Neuronal stem cell (in vitro differentiated cells): ENCODE measurements around the gene PLCL2.

ENCODE experiments used
- DNase-seq: peaks from one replicate; pipeline ENCODE4 v3.0.0-alpha.2; 2013; ENCODE audit warnings: low spot score
- H2AFZ ChIP-seq: one replicate; pipeline ENCODE4 v1.6.1; 2013; ENCODE audit warnings: mild to moderate bottlenecking, low read length, inconsistent platforms
- H2AK5ac ChIP-seq: 2 replicates; pipeline ENCODE4 v1.6.1; 2013; ENCODE audit warnings: low read depth, mild to moderate bottlenecking, inconsistent platforms, low read length, moderate library complexity, mixed read lengths
- H2BK120ac ChIP-seq: 2 replicates; pipeline ENCODE4 v1.6.1; 2013; ENCODE audit warnings: low read depth, mild to moderate bottlenecking, inconsistent platforms, low read length, moderate library complexity, mixed read lengths
- H2BK12ac ChIP-seq: one replicate; pipeline ENCODE4 v1.6.1; 2013; ENCODE audit warnings: low read length, inconsistent platforms
- H2BK15ac ChIP-seq: 2 replicates; pipeline ENCODE4 v1.6.1; 2013; ENCODE audit warnings: mild to moderate bottlenecking, low read length, inconsistent platforms, mixed read lengths
- H2BK5ac ChIP-seq: one replicate; pipeline ENCODE4 v1.6.1; 2013; ENCODE audit warnings: inconsistent platforms, mild to moderate bottlenecking, low read length, moderate library complexity
- H3K14ac ChIP-seq: one replicate; pipeline ENCODE4 v1.6.1; 2013; ENCODE audit warnings: low read length, inconsistent platforms
- H3K18ac ChIP-seq: 2 replicates; pipeline ENCODE4 v1.6.1; 2013; ENCODE audit warnings: low read length, inconsistent platforms
- H3K23ac ChIP-seq: 2 replicates; pipeline ENCODE4 v1.6.1; 2013; ENCODE audit warnings: low read depth, mild to moderate bottlenecking, mixed read lengths, low read length, inconsistent platforms; ENCODE audit not compliant: poor library complexity
- H3K27ac ChIP-seq: replicated peaks from 3 replicates; pipeline ENCODE4 v1.5.1; 2013; ENCODE audit warnings: low read length, inconsistent platforms
- H3K27me3 ChIP-seq, 3 experiments: 2 replicates each; pipeline ENCODE4 v1.6.1; 2013; ENCODE audit warnings: low read length in 3 of 3, mild to moderate bottlenecking in 2 of 3, inconsistent platforms in 1 of 3, low read depth in 1 of 3, mixed read lengths in 1 of 3, moderate library complexity in 1 of 3; ENCODE audit not compliant: control insufficient read depth in 3 of 3, insufficient read depth in 3 of 3
- H3K36me3 ChIP-seq, 2 donors: replicated peaks in 1 of 2; 2 replicates each; pipeline ENCODE4 v1.6.1; 2013; ENCODE audit warnings: low read length in 2 of 2; ENCODE audit not compliant: control insufficient read depth in 2 of 2, insufficient read depth in 2 of 2
- H3K4ac ChIP-seq: 2 replicates; pipeline ENCODE4 v1.6.1; 2013; ENCODE audit warnings: inconsistent platforms, mild to moderate bottlenecking, low read length, moderate library complexity
- H3K4me1 ChIP-seq, 2 donors: 1 replicate in 1 of 2; 2 replicates in 1 of 2; pipeline ENCODE4 v1.6.1; 2013; ENCODE audit warnings: low read length in 2 of 2, low read depth in 1 of 2; ENCODE audit not compliant: control insufficient read depth in 2 of 2, insufficient read depth in 1 of 2
- H3K4me2 ChIP-seq: one replicate; pipeline ENCODE4 v1.6.1; 2013; ENCODE audit warnings: mild to moderate bottlenecking, low read length, inconsistent platforms; ENCODE audit not compliant: insufficient read depth, poor library complexity, severe bottlenecking
- H3K4me3 ChIP-seq, 2 donors: 2 replicates each; pipeline ENCODE4 v1.5.1; 2013; ENCODE audit warnings: low read length in 2 of 2, mild to moderate bottlenecking in 2 of 2, inconsistent platforms in 1 of 2, moderate library complexity in 1 of 2
- H3K79me1 ChIP-seq: one replicate; pipeline ENCODE4 v1.6.1; 2013; ENCODE audit warnings: low read depth, mild to moderate bottlenecking, inconsistent platforms, low read length, moderate library complexity
- H3K9ac ChIP-seq: one replicate; pipeline ENCODE4 v1.6.1; 2013; ENCODE audit warnings: mild to moderate bottlenecking, low read depth, low read length, inconsistent platforms; ENCODE audit not compliant: poor library complexity
- H3K9me3 ChIP-seq, 2 donors: replicated peaks in 1 of 2; 2 replicates each; pipeline versions ENCODE3 to v1.6.1; 2013; ENCODE audit warnings: low read length in 2 of 2, mild to moderate bottlenecking in 2 of 2, inconsistent platforms in 1 of 2, low read depth in 1 of 2, mixed read lengths in 1 of 2, moderate library complexity in 1 of 2; ENCODE audit not compliant: control insufficient read depth in 2 of 2, insufficient read depth in 1 of 2
- H4K8ac ChIP-seq: one replicate; pipeline ENCODE4 v1.6.1; 2013; ENCODE audit warnings: low read depth, mild to moderate bottlenecking, inconsistent platforms, low read length, moderate library complexity
- H4K91ac ChIP-seq: one replicate; pipeline ENCODE4 v1.6.1; 2013; ENCODE audit warnings: low read length, low read depth, mild to moderate bottlenecking, inconsistent platforms; ENCODE audit not compliant: poor library complexity
- WGBS, 2 donors: extraction: QIAGEN DNeasy Blood & Tissue Kit; methylation state at CpG; one replicate each; pipeline ENCODE4 v1.1.7; 2013; ENCODE audit warnings: missing lambda C conversion rate in 2 of 2, mixed read lengths in 1 of 2; ENCODE audit not compliant: insufficient read length in 2 of 2, insufficient replicate concordance in 1 of 2; ENCODE audit errors: extremely low coverage in 2 of 2; 5-methylcytosine and 5-hydroxymethylcytosine counted together

The PLCL2 gene

DNA sequence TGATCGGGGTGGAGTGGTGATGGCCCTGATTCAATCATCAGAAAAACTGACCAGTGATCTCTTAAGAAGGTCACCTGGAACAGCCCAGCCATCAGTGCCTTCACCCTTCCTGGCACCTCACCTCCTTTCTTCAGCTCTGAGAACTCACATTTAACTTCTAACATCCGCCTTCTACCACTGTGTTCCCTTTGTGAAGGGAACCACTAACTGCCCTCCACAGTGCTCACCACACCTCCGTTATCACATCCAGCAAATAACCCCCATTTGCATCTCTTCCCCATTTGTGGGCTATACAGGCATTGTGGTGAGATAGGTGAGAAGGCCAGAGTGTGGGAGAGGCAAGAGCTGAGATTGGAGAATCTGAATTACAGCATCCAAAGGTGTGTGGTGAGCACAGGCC, 107.4 kb downstream of the PLCL2 start:
- H3K36me3 ChIP-seq = peaks cover 0 to 1% of the 10 kb centered on the region in 2 donors
- H4K91ac ChIP-seq = no peak overlapping the region
- DNase-seq = no peak
- no peaks in the 10 kb centered on the region for H3K9me3 ChIP-seq
- H3K79me1 ChIP-seq = no peaks in the 10 kb centered on the region
- no peak overlapping the region for H2BK5ac ChIP-seq
- no peak overlapping the region for H3K9ac ChIP-seq
- no peak overlapping the region for H2BK12ac ChIP-seq
- H2BK15ac ChIP-seq = no peak overlapping the region
- H2AK5ac ChIP-seq = no peak overlapping the region
- H3K14ac ChIP-seq = no peak overlapping the region
- peaks cover 0 to 5% of the 10 kb centered on the region in 2 donors for H3K4me1 ChIP-seq
- no peak overlapping the region for H4K8ac ChIP-seq
- H2BK120ac ChIP-seq = no peak overlapping the region
- H3K18ac ChIP-seq = no peak overlapping the region
- H3K4me3 ChIP-seq = no peak overlapping the region
- no peak overlapping the region for H3K4me2 ChIP-seq
- H3K4ac ChIP-seq = no peak overlapping the region
- no peak overlapping the region for H3K23ac ChIP-seq
- WGBS, 2 donors = no CpG with 5 or more reads among the region's 3 CpGs
- H3K27me3 ChIP-seq = no peaks in the 10 kb centered on the region
- no peak overlapping the region for H2AFZ ChIP-seq
- H3K27ac ChIP-seq = no peak overlapping the region

DNA sequence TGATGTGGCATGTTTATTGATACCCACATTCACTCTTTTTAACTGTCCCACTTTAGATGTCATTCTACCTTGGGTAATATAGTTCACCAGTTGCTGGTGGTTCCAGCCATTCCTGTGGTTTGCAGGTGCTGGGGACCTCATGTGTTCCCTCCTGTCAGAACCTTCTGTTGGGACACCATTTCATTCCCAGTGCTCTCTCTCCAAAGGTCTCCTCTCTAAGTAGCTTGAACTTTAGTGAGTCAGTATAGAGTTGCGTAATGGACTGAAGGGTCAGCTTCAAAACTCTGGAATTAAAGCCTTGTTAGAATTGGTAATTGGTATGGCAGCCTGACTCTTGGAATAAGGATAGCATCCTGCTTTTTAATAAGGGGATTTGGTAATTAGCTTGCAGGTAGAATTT, 108.5 kb downstream of the PLCL2 start:
- H2BK5ac ChIP-seq = no peak overlapping the region
- no CpG with 5 or more reads among the region's 1 CpG for WGBS, 2 donors
- H3K79me1 ChIP-seq = no peaks in the 10 kb centered on the region
- no peak overlapping the region for H2AFZ ChIP-seq
- H3K4me3 ChIP-seq = no peak overlapping the region
- no peak overlapping the region for H3K23ac ChIP-seq
- H2BK12ac ChIP-seq = no peak overlapping the region
- H3K27me3 ChIP-seq = no peaks in the 10 kb centered on the region
- no peak overlapping the region for H2AK5ac ChIP-seq
- no peak overlapping the region for H3K27ac ChIP-seq
- H4K8ac ChIP-seq = no peak overlapping the region
- no peak overlapping the region for H3K4ac ChIP-seq
- no peak overlapping the region for H3K18ac ChIP-seq
- no peak overlapping the region for H2BK120ac ChIP-seq
- no peak for DNase-seq
- H4K91ac ChIP-seq = no peak overlapping the region
- H3K36me3 ChIP-seq = peaks cover 0 to 1% of the 10 kb centered on the region in 2 donors
- no peak overlapping the region for H2BK15ac ChIP-seq
- H3K9me3 ChIP-seq = no peaks in the 10 kb centered on the region
- no peak overlapping the region for H3K14ac ChIP-seq
- H3K9ac ChIP-seq = no peak overlapping the region
- no peak overlapping the region for H3K4me2 ChIP-seq
- H3K4me1 ChIP-seq = peaks cover 0 to 5% of the 10 kb centered on the region in 2 donors

DNA sequence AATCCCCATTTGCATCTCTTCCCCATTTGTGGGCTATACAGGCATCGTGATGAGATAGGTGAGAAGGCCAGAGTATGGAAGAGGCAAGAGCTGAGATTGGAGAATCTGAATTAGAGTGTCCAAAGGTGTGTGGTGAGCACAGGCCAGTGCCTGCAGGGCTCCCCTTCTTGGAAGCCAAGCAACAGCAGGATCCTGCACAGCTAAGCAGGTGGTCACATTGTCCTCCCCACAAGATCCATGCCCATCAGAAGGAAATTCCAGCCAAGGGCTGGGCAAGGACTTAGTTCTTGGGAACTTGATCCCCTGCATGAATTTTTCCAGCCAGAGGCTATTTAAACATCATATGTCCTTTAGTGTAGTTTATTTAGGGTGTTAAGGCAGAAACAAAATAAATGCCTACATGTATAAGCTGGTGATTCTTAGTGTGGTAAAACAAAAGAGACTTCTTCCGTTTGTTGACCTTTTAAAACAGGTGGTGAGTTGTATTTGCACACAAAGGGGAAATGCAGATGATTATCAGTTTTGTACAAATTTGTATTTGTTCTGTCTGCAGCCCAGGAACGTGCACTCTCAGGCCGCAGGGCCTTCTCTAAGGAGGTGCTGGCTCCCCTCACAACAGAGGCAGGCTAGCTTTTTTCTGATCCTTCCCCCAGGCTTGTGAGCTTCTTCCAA, 110.2 kb downstream of the PLCL2 start:
- no peak overlapping the region for H4K91ac ChIP-seq
- H2BK12ac ChIP-seq = no peak overlapping the region
- WGBS, 2 donors = no CpG with 5 or more reads among the region's 4 CpGs
- H3K27ac ChIP-seq = no peak overlapping the region
- no peak overlapping the region for H3K9ac ChIP-seq
- no peak overlapping the region for H3K4me2 ChIP-seq
- no peak overlapping the region for H2BK5ac ChIP-seq
- H3K36me3 ChIP-seq = peaks cover 0 to 1% of the 10 kb centered on the region in 2 donors
- H2BK15ac ChIP-seq = no peak overlapping the region
- H4K8ac ChIP-seq = no peak overlapping the region
- H3K18ac ChIP-seq = no peak overlapping the region
- no peaks in the 10 kb centered on the region for H3K27me3 ChIP-seq
- no peak overlapping the region for H2BK120ac ChIP-seq
- H2AK5ac ChIP-seq = no peak overlapping the region
- no peak overlapping the region for H2AFZ ChIP-seq
- no peaks in the 10 kb centered on the region for H3K9me3 ChIP-seq
- no peak overlapping the region for H3K4me3 ChIP-seq
- no peak overlapping the region for H3K4ac ChIP-seq
- H3K23ac ChIP-seq = no peak overlapping the region
- peaks cover 0 to 5% of the 10 kb centered on the region in 2 donors for H3K4me1 ChIP-seq
- no peaks in the 10 kb centered on the region for H3K79me1 ChIP-seq
- no peak for DNase-seq
- no peak overlapping the region for H3K14ac ChIP-seq

DNA sequence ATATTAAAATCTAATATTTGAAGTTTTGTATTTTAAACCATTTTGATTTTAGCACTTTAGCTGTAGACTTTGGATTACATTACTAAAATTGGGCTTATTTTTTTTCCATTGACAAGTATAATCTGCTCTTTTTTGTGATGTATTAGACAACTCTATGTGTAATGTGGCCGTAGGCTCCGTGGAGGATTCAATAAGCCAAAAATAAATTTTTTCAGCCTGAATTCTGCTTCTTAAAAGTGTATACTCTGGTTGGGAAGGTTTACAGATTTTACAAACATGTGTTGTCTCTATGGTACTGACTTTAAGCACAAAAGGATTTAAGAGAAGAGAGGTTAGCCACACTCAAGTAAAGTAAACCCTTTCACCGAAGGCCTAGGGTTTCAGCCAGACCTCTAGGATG, 110.8 kb downstream of the PLCL2 start:
- DNase-seq = no peak
- WGBS, 2 donors = no CpG with 5 or more reads among the region's 3 CpGs
- Histone ChIP-seq H2BK15ac (no peak overlapping the region), H2AFZ (no peak overlapping the region), H2BK5ac (no peak overlapping the region), H2BK12ac (no peak overlapping the region), H3K9me3 (no peaks in the 10 kb centered on the region), H3K4ac (no peak overlapping the region), H3K9ac (no peak overlapping the region), H4K91ac (no peak overlapping the region), H4K8ac (no peak overlapping the region), H3K23ac (no peak overlapping the region), H3K79me1 (no peaks in the 10 kb centered on the region), H3K14ac (no peak overlapping the region), H2BK120ac (no peak overlapping the region), H3K4me1 (peaks cover 0 to 5% of the 10 kb centered on the region in 2 donors), H3K27ac (no peak overlapping the region), H3K18ac (no peak overlapping the region), H3K4me2 (no peak overlapping the region), H3K36me3 (peaks cover 0 to 1% of the 10 kb centered on the region in 2 donors), H2AK5ac (no peak overlapping the region), H3K27me3 (no peaks in the 10 kb centered on the region), H3K4me3 (no peak overlapping the region)
